ENCODE results near the gene WIPF2.
A peak's percentile ranks its signal among the peaks of the same experiment; 100 is the strongest.
"Not testable (repeated sequence)": the region's sequence is repeated elsewhere in the genome, so short reads cannot be mapped to it uniquely, and the experiment has no call there.

Gene WIPF2

DNA sequence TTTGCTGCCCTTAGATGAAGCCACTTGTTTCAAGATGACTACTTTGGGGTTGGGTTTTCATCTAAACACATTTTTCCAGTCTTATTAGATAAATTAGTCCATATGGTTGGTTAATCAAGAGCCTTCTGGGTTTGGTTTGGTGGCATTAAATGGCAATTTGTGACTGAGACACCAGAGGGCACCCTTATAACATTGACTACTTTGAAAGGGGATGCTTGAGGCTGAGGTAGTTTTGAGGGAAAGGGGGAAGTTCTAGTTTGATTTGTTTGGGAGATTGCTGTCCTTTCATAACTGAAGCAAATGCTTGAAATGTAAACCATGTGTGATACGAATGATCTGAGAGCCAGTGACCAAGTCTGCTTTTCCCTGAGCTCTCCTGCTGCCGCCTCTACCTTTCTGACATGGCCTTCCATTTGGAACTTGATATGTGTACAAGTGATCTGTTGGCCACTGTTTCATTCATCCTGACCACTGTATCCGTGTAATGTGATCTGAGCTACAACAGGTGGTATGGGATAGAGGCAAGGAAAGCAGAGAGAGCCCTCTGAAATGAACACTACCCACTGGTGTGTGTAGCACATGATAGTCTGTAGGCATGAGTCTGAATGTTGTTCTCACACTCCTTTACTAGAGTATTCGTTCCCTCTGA lies 84.0 kb downstream of the WIPF2 start:
- DNase-seq, result peak; percentile 22

DNA sequence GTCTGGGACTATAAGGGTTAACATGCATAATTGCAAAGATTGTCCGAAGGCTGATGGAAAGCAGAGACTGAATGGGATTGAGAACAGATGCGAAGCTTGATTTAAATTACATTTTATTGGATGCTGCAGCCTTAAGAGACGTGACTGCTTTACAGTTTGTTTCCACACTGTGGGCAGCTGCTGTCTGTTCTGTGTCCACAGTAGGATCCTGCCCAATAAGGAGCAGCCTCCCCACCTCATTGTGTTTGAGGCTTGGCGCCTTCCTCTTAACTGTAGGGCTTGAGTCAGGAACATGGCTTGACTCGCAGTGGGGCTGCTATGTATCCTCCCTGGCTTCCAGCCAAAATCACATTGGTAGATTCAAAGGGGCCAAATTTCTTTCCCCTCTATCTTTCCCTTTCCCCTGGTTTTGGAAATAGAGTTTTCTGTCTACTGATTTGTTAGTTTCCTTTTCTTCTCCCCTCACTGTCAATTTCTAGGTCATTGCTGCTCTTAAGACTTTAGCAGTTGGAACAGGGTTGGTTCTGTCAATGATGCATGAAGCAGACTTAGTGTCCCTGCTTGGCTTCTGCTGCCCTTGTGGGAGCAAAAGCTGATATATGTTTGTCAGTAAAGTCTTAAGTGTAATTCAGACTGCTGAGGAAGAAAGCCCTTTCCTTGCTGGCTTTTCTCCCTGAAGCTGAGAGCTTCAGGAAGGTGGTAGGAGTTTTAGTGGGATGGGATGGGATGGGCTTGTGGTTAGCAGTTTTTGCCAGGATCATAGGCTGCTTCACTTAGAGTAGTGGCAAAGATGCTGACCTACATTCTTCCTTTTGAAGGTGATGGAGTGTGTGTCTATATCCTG lies 84.8 kb downstream of the WIPF2 start:
- no peak for DNase-seq

DNA sequence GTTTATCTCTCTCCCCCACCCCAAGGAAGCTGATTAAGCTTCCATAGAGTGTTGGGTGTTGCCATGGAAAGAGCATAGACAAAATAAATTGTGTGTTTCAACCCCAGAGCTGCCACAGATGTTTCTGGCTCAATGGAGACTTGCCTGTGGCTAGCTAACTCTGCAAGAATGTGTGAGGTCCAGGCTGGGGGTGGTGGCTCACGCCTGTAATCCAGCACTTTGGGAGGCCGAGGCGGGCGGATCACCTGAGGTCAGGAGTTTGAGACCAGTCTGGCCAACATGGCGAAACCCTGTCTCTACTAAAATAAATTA lies 85.4 kb downstream of the WIPF2 start:
- not testable (repeated sequence) for DNase-seq

DNA sequence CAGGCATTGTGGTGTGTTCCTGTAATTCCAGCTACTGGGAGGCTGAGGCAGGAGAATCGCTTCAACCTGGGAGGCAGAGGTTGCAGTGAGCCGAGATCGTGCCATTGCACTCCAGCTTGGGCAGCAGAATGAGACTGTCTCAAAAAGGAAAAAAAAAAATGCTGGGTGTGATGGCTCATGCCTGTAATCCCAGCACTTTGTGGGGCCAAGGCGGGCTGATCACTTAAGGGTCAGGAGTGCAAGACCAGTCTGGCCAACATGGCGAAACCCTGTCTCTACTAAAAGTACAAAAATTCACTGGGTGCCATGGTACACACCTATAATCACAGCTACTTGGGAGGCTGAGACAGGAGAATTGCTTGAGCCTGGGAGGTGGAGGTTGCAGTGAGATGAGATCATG lies 85.8 kb downstream of the WIPF2 start:
- DNase-seq, result not testable (repeated sequence)

DNA sequence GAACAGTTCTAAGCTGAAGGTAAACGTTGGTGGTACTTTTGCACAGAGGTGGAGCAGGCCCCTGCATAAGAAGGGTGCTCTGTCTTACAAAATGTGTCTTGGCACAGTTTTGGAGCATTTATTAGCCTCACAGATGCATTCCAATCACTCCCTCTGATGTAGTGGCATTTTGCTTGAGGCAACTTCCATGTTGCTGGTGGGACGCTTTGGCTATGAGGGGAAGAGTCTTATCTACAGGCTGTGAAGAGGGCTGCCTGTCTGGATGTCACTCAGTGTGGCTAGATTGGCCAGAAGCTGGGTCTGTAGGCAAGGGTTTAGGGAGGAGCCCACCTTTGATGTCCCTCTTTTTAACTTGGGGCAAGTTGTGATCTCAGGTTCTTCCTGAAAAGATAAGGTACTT lies 87.3 kb downstream of the WIPF2 start:
- no peak for DNase-seq

- DNase-seq, result no peak
Observed at GRCh38 chr17:40307001-40307730, 88.1 kb downstream of the WIPF2 start.

DNA sequence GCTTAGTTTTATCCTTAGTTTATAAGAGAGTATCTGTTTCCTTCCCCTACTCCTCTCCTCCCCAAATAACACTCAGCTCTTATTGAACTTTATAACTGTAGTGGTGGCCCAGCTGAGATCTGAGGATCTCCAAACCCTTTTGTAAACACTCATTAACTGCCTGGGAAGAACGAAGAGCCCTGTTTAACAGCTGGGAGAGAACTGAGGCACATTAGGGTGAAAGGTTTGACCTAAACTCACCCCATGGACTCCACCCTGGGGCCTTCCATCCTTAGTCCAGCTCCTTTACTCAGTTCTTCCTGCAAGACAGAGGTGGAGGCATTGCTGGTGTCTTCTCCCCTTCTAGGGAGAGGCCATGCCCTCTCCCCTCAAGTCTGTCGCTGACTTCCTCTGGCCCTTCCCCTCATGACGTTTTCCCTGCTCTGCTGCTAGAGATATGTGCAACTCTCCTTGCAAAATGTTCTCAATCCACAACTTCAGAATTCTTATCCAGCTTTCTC lies 88.7 kb downstream of the WIPF2 start:
- no peak for DNase-seq

GRCh38 chr17:40309031-40309948 lies 90.2 kb downstream of the WIPF2 start, which contains the start of gene RARA:
TSS of gene RARA (plus strand) at chr17:40309180. CDS start at chr17:40331219, 22,039 bp downstream.
- DNase-seq, result no peak

DNA sequence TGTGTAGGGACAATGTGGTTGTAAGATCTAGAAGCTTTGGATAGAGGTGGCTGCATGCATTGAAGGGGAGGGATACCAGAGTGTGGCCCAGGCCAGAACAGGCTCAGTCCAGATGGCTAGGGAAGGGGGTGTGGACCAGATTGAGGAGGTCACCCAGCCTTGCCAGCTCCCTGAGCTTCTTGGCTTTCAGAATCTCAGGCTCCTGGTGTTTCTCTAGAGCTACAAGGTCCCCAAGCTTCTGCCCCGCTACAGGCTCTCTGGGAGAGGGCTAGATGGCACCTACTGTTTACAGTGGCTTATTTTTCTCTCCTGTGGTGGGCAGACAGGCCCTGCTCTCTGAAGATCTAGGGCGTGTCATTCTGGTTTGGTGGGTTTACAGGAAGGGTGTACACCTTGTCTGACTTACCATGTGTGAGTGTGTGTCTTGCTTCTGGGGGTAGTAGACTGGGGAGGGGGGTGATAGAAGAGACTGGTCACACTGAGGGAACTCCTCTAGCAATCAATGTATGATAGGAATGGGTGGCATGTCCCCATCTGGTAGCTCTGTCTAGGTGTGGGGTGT lies 90.9 kb downstream of the WIPF2 start:
- no peak for DNase-seq

GRCh38 chr17:40310882-40311391 lies 91.8 kb downstream of the WIPF2 start:
- DNase-seq, result no peak

GRCh38 chr17:40311575-40311974 lies 92.5 kb downstream of the WIPF2 start:
- no peak for DNase-seq

DNA sequence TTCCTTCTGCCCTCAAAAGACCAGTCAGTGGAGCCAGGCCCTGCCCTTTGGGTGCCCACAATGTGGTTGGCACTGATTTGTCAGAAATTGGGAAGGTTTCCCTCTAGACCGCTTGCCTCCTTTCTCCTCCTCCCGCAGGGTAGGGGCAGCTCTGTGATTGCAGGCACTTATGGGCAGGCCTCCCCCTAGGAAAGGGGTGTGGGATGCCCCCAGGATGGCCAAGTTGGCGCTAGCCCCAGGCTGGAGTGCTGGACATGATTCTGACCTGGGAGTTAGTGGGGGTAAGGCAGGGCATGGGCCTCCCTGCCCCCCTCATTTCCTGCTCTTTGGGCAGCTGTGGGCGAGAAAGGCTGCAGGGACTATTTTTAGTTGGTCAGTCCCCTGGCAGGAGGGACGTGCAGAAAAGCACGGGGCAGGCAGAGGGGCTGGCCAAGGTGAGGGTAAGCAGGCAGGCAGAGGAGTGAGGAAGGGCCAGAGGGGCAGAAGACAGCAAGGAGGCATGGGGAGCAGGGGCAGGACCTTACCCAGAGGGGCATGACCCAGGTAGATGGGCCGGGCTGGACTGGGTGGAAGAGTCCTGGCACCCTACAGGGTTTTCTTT lies 93.1 kb downstream of the WIPF2 start:
- DNase-seq, result no peak

DNA sequence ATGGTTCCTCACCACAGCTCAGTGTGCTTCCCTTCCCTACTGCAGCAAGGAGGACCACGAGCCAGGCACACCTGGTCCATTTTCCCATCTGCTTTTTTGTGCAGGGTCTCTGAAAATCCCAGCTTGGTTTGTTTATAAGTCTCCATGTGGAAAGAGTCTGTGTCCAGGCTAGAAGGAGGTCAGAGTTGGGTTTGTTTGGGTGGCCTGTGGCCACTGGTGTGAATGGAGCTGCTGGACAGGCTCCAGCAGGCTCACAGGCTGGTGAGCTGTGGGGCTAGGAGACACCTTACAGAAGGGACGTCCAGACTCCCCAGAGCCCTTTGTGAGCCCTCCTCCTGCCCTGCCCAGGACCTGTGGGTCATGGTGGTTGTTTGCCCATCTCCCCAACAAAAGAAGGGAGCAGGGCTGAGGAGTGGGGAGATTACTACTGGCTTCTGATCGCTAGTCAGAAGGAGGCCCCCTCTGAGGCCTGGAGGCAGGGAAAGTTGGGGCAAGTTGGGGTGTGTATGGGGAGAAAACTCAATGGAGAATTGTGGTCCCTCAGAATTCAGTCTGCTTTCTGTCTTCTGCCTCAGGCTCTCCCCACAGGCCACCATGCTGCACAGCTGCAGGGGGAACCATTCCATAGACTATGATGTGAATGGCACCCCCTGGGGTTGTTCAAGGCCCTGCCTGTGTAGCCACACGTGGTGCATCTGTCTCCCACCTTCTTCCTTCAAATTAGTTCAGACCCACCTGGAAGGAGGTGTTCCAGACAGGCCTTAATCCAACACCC lies 94.0 kb downstream of the WIPF2 start:
- no peak for DNase-seq

GRCh38 chr17:40313668-40314583 lies 94.8 kb downstream of the WIPF2 start:
- DNase-seq, result no peak

DNA sequence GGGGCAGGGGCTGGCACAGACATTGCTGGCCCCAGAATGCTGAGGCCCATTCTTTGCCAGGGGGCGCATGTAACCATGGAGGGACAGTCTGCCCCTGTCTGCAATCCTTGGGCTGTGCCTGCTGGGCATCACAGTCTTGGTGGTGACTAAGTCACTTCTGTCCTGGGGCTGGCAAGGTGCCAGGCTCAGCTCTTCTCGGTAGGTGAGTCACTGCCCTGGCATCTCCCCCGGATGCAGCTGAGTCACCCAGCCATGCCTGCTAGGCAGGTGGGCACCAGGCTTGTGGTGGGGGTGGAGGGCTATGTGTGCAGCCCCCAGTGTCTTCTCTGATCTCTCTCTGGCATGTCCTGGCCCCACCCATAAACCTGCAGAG lies 95.5 kb downstream of the WIPF2 start:
- no peak for DNase-seq

- no peak for DNase-seq
Observed at GRCh38 chr17:40315206-40315605, 96.1 kb downstream of the WIPF2 start.

GRCh38 chr17:40315678-40316570 lies 96.8 kb downstream of the WIPF2 start:
- DNase-seq, result no peak

GRCh38 chr17:40316571-40317344 lies 97.7 kb downstream of the WIPF2 start:
- no peak for DNase-seq

All from NCI-H748 treated with DMSO at 0.1 percent for 48 hours (cell line).